Large intestine (tissue), 12 donors: Measurements from ENCODE around the gene CTBS. TPM values are rescaled to one million over a fixed set of nuclear protein-coding genes. Genes with fewer than 3 reads are reported as not detected.

Experiments
- DNase-seq, 2 donors: peaks; one replicate each; pipeline versions ENCODE4 v3.0.0 to v3.0.0-alpha.2; 2013
- H3K27ac ChIP-seq: one replicate; pipeline ENCODE4 v1.5.1; 2013; ENCODE audit warnings: low read length
- H3K27me3 ChIP-seq: 2 replicates; pipeline ENCODE4 v1.6.1; 2013; ENCODE audit warnings: low read length; ENCODE audit not compliant: control insufficient read depth, insufficient read depth
- H3K36me3 ChIP-seq: 2 replicates; pipeline ENCODE4 v1.6.1; 2013; ENCODE audit warnings: low read length; ENCODE audit not compliant: control insufficient read depth, insufficient read depth
- H3K4me1 ChIP-seq: one replicate; pipeline ENCODE4 v1.6.1; 2013; ENCODE audit warnings: low read length; ENCODE audit not compliant: control insufficient read depth, insufficient read depth
- H3K4me3 ChIP-seq: one replicate; pipeline ENCODE4 v1.5.1; 2013; ENCODE audit warnings: low read length
- H3K9me3 ChIP-seq: one replicate; pipeline ENCODE4 v1.6.1; 2013; ENCODE audit warnings: mild to moderate bottlenecking, low read depth, low read length, moderate library complexity; ENCODE audit not compliant: control insufficient read depth
- WGBS: methylation state at CpG from one replicate; pipeline ENCODE4 v1.1.5; 2013; ENCODE audit warnings: low lambda C conversion rate; ENCODE audit not compliant: insufficient coverage; 5-methylcytosine and 5-hydroxymethylcytosine counted together
- long read RNA-seq, 11 donors: transcript quantifications; one replicate each; lab custom pipeline, GENCODE V29; 2026
- polyA plus RNA-seq: library from polyadenylated mRNA; unstranded; fragments of 120-200 nt; gene quantifications from one replicate; pipeline ENCODE4 v1.2.1, GENCODE V29; 2013

CTBS gene
- 26.5 TPM for polyA plus RNA-seq
- long read RNA-seq, donor 1, full-length matches to known transcripts: 3 of 3 reads
- long read RNA-seq, donor 1, partial matches to known transcripts: 0 of 3 reads
- long read RNA-seq, donor 1, other reads (novel, unspliced or antisense): 0 of 3 reads
- long read RNA-seq, donor 2, full-length matches to known transcripts: 15 of 40 reads
- long read RNA-seq, donor 2, partial matches to known transcripts: 25 of 40 reads
- long read RNA-seq, donor 2, other reads (novel, unspliced or antisense): 0 of 40 reads
- long read RNA-seq, donor 3: 0 reads
- long read RNA-seq, donor 4, full-length matches to known transcripts: 1 of 1 reads
- long read RNA-seq, donor 4, partial matches to known transcripts: 0 of 1 reads
- long read RNA-seq, donor 4, other reads (novel, unspliced or antisense): 0 of 1 reads
- long read RNA-seq, donor 5, full-length matches to known transcripts: 4 of 4 reads
- long read RNA-seq, donor 5, partial matches to known transcripts: 0 of 4 reads
- long read RNA-seq, donor 5, other reads (novel, unspliced or antisense): 0 of 4 reads
- long read RNA-seq, donor 6, full-length matches to known transcripts: 8 of 8 reads
- long read RNA-seq, donor 6, partial matches to known transcripts: 0 of 8 reads
- long read RNA-seq, donor 6, other reads (novel, unspliced or antisense): 0 of 8 reads
- long read RNA-seq, donor 7, full-length matches to known transcripts: 2 of 2 reads
- long read RNA-seq, donor 7, partial matches to known transcripts: 0 of 2 reads
- long read RNA-seq, donor 7, other reads (novel, unspliced or antisense): 0 of 2 reads
- long read RNA-seq, donor 8, full-length matches to known transcripts: 12 of 12 reads
- long read RNA-seq, donor 8, partial matches to known transcripts: 0 of 12 reads
- long read RNA-seq, donor 8, other reads (novel, unspliced or antisense): 0 of 12 reads
- long read RNA-seq, donor 9, full-length matches to known transcripts: 12 of 12 reads
- long read RNA-seq, donor 9, partial matches to known transcripts: 0 of 12 reads
- long read RNA-seq, donor 9, other reads (novel, unspliced or antisense): 0 of 12 reads
- long read RNA-seq, donor 10, full-length matches to known transcripts: 9 of 9 reads
- long read RNA-seq, donor 10, partial matches to known transcripts: 0 of 9 reads
- long read RNA-seq, donor 10, other reads (novel, unspliced or antisense): 0 of 9 reads
- long read RNA-seq, donor 11, full-length matches to known transcripts: 4 of 4 reads
- long read RNA-seq, donor 11, partial matches to known transcripts: 0 of 4 reads
- long read RNA-seq, donor 11, other reads (novel, unspliced or antisense): 0 of 4 reads

- peaks cover 3% of the 10 kb centered on the region for H3K9me3 ChIP-seq
- H3K27ac ChIP-seq: peak within 1 kb of the TSS; percentile 90
- H3K27me3 ChIP-seq: no peaks in the 10 kb centered on the region
- WGBS: no CpG with 5 or more reads among the region's 67 CpGs
- peak; percentile 81 to 86 for DNase-seq
- peak within 1 kb of the TSS; percentile 81 for H3K4me3 ChIP-seq
- H3K4me1 ChIP-seq: peaks cover 7% of the 10 kb centered on the region
- peaks cover 6% of the 10 kb centered on the region for H3K36me3 ChIP-seq
Observed at GRCh38 chr1:84573967-84574842, at the start of gene CTBS. Gene CTBS, minus strand, starts transcription at chr1:84574440. Its CDS starts 25 bp downstream, at chr1:84574415.

- H3K36me3 ChIP-seq: no peaks in the 10 kb centered on the region
- no peak overlapping the region for H3K4me3 ChIP-seq
- H3K27me3 ChIP-seq: no peaks in the 10 kb centered on the region
- WGBS: no CpG with 5 or more reads among the region's 14 CpGs
- H3K9me3 ChIP-seq: no peaks in the 10 kb centered on the region
- no peaks in the 10 kb centered on the region for H3K4me1 ChIP-seq
- H3K27ac ChIP-seq: no peak overlapping the region
- DNase-seq: no peak
Observed at GRCh38 chr1:84621553-84621952, 47.3 kb upstream of the CTBS start.

GRCh38 chr1:84620720-84621313 lies 46.6 kb upstream of the CTBS start:
- H3K27ac ChIP-seq: peak overlapping the region; percentile 78
- H3K9me3 ChIP-seq: no peaks in the 10 kb centered on the region
- H3K36me3 ChIP-seq: no peaks in the 10 kb centered on the region
- H3K4me1 ChIP-seq: no peaks in the 10 kb centered on the region
- H3K4me3 ChIP-seq: peak overlapping the region; percentile 58
- peak; percentile 68 to 85 for DNase-seq
- no peaks in the 10 kb centered on the region for H3K27me3 ChIP-seq
- no CpG with 5 or more reads among the region's 46 CpGs for WGBS

GRCh38 chr1:84619383-84620102 lies 45.3 kb upstream of the CTBS start:
- no peaks in the 10 kb centered on the region for H3K4me1 ChIP-seq
- peak in 1 of 2 donors; percentile 50 for DNase-seq
- H3K9me3 ChIP-seq: peaks cover 4% of the 10 kb centered on the region
- no peaks in the 10 kb centered on the region for H3K36me3 ChIP-seq
- no peak overlapping the region for H3K27ac ChIP-seq
- no peaks in the 10 kb centered on the region for H3K27me3 ChIP-seq
- no peak overlapping the region for H3K4me3 ChIP-seq
- 93% methylated on average over 2 of the region's 9 CpGs for WGBS

GRCh38 chr1:84617349-84617748 lies 43.1 kb upstream of the CTBS start:
- Histone ChIP-seq H3K4me3 (no peak overlapping the region), H3K4me1 (no peaks in the 10 kb centered on the region), H3K9me3 (peaks cover 7% of the 10 kb centered on the region), H3K36me3 (no peaks in the 10 kb centered on the region), H3K27me3 (no peaks in the 10 kb centered on the region), H3K27ac (no peak overlapping the region)
- no peak for DNase-seq
- no CpG with 5 or more reads among the region's 2 CpGs for WGBS

- Histone ChIP-seq H3K4me3 (no peak overlapping the region), H3K9me3 (peaks cover 7% of the 10 kb centered on the region), H3K27me3 (no peaks in the 10 kb centered on the region), H3K4me1 (no peaks in the 10 kb centered on the region), H3K36me3 (no peaks in the 10 kb centered on the region), H3K27ac (no peak overlapping the region)
- no peak for DNase-seq
- no CpG with 5 or more reads among the region's 1 CpG for WGBS
Observed at GRCh38 chr1:84615790-84616189, 41.5 kb upstream of the CTBS start.

GRCh38 chr1:84613887-84614286 lies 39.6 kb upstream of the CTBS start:
- Histone ChIP-seq H3K4me3 (no peak overlapping the region), H3K27me3 (no peaks in the 10 kb centered on the region), H3K36me3 (no peaks in the 10 kb centered on the region), H3K9me3 (peaks cover 7% of the 10 kb centered on the region), H3K4me1 (no peaks in the 10 kb centered on the region), H3K27ac (no peak overlapping the region)
- WGBS: no CpG with 5 or more reads among the region's 2 CpGs
- no peak for DNase-seq

- Histone ChIP-seq H3K36me3 (no peaks in the 10 kb centered on the region), H3K9me3 (peaks cover 7% of the 10 kb centered on the region), H3K4me1 (no peaks in the 10 kb centered on the region), H3K4me3 (no peak overlapping the region), H3K27me3 (no peaks in the 10 kb centered on the region), H3K27ac (no peak overlapping the region)
- no CpG with 5 or more reads among the region's 2 CpGs for WGBS
- no peak for DNase-seq
Observed at GRCh38 chr1:84613026-84613425, 38.8 kb upstream of the CTBS start.

GRCh38 chr1:84611796-84612195 lies 37.6 kb upstream of the CTBS start:
- DNase-seq: no peak
- no CpG with 5 or more reads among the region's 3 CpGs for WGBS
- H3K4me1 ChIP-seq: no peaks in the 10 kb centered on the region
- H3K27ac ChIP-seq: no peak overlapping the region
- no peaks in the 10 kb centered on the region for H3K36me3 ChIP-seq
- no peak overlapping the region for H3K4me3 ChIP-seq
- peaks cover 7% of the 10 kb centered on the region for H3K9me3 ChIP-seq
- no peaks in the 10 kb centered on the region for H3K27me3 ChIP-seq
